Measurements from ENCODE around the gene ERAL1.

Gene ERAL1

DNA sequence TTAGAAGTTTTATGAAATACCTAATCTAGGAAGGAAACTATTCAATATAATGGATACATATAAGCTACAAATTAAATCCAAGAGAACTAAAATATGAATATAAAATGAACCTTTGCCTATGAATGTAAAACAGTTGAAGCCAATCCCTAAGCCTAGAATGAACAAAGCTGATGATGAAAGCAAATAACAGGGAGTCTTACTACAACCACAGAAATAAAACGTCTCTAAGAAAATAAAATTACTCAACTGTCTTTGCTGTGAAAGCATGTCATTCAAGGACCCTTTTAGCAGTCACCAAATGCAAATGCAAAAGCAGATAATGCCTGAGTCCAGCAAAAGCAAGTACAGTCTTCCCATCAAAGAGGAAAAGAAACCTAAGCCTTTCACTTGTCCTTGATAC lies 35.2 kb upstream of the ERAL1 start:
- no peak overlapping the region for H3K4me3 ChIP-seq (replicated peaks; ENCODE audit: insufficient read depth, low read length)
- H3K27ac ChIP-seq (replicated peaks) = no peak overlapping the region
- no peak for DNase-seq (ENCODE audit: low read depth in 1 of 2, low spot score in 1 of 2)
- H3K27me3 ChIP-seq (ENCODE audit: insufficient read depth, poor library complexity, severe bottlenecking) = no peaks in the 10 kb centered on the region
- TF ChIP-seq SPI1 (IDR thresholded peaks at IDR 0.05; ENCODE audit: borderline replicate concordance, low read depth) (no peak), GABPA (IDR thresholded peaks at IDR 0.05; ENCODE audit: low read depth) (no peak), POLR2AphosphoS5 (IDR thresholded peaks at IDR 0.05; ENCODE audit: low read depth) (no peak)
- TF ChIP-seq, protein P1, sequence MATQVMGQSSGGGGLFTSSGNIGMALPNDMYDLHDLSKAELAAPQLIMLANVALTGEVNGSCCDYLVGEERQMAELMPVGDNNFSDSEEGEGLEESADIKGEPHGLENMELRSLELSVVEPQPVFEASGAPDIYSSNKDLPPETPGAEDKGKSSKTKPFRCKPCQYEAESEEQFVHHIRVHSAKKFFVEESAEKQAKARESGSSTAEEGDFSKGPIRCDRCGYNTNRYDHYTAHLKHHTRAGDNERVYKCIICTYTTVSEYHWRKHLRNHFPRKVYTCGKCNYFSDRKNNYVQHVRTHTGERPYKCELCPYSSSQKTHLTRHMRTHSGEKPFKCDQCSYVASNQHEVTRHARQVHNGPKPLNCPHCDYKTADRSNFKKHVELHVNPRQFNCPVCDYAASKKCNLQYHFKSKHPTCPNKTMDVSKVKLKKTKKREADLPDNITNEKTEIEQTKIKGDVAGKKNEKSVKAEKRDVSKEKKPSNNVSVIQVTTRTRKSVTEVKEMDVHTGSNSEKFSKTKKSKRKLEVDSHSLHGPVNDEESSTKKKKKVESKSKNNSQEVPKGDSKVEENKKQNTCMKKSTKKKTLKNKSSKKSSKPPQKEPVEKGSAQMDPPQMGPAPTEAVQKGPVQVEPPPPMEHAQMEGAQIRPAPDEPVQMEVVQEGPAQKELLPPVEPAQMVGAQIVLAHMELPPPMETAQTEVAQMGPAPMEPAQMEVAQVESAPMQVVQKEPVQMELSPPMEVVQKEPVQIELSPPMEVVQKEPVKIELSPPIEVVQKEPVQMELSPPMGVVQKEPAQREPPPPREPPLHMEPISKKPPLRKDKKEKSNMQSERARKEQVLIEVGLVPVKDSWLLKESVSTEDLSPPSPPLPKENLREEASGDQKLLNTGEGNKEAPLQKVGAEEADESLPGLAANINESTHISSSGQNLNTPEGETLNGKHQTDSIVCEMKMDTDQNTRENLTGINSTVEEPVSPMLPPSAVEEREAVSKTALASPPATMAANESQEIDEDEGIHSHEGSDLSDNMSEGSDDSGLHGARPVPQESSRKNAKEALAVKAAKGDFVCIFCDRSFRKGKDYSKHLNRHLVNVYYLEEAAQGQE (IDR thresholded peaks at IDR 0.05; ENCODE audit: insufficient replicate concordance, low read depth) = no peak
- TF ChIP-seq, protein P2, sequence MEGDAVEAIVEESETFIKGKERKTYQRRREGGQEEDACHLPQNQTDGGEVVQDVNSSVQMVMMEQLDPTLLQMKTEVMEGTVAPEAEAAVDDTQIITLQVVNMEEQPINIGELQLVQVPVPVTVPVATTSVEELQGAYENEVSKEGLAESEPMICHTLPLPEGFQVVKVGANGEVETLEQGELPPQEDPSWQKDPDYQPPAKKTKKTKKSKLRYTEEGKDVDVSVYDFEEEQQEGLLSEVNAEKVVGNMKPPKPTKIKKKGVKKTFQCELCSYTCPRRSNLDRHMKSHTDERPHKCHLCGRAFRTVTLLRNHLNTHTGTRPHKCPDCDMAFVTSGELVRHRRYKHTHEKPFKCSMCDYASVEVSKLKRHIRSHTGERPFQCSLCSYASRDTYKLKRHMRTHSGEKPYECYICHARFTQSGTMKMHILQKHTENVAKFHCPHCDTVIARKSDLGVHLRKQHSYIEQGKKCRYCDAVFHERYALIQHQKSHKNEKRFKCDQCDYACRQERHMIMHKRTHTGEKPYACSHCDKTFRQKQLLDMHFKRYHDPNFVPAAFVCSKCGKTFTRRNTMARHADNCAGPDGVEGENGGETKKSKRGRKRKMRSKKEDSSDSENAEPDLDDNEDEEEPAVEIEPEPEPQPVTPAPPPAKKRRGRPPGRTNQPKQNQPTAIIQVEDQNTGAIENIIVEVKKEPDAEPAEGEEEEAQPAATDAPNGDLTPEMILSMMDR (IDR thresholded peaks at IDR 0.05; ENCODE audit: insufficient read depth, low read length) = no peak

DNA sequence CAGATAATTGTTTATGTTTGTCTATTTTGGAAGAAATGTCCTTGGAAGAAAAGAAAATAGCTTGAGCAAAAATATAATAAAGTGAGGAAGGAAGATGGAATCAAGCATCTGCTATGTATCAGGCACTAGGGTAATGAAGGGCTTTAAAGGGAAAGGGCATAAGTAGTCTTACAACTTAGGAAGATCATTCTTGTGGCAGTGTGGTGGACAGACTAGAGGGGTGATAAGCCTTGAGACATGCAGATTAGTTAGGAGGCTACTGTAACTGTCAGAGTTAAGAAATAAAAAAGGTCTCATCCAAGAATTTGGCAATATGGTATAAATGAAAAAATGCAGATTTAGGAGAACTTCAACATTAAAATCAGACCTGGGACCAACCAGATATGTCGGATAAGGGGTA lies 27.1 kb upstream of the ERAL1 start:
- TF ChIP-seq, protein P2 (IDR thresholded peaks at IDR 0.05; ENCODE audit: insufficient read depth, low read length) = no peak
- TF ChIP-seq, protein P1 (IDR thresholded peaks at IDR 0.05; ENCODE audit: insufficient replicate concordance, low read depth) = no peak
- TF ChIP-seq POLR2AphosphoS5 (IDR thresholded peaks at IDR 0.05; ENCODE audit: low read depth) = no peak
- no peak for TF ChIP-seq SPI1 (IDR thresholded peaks at IDR 0.05; ENCODE audit: borderline replicate concordance, low read depth)
- TF ChIP-seq GABPA (IDR thresholded peaks at IDR 0.05; ENCODE audit: low read depth) = no peak
- DNase-seq (ENCODE audit: low read depth in 1 of 2, low spot score in 1 of 2) = no peak
- Histone ChIP-seq H3K27ac (replicated peaks) (no peak overlapping the region), H3K27me3 (ENCODE audit: insufficient read depth, poor library complexity, severe bottlenecking) (no peaks in the 10 kb centered on the region), H3K4me3 (replicated peaks; ENCODE audit: insufficient read depth, low read length) (no peak overlapping the region)

DNA sequence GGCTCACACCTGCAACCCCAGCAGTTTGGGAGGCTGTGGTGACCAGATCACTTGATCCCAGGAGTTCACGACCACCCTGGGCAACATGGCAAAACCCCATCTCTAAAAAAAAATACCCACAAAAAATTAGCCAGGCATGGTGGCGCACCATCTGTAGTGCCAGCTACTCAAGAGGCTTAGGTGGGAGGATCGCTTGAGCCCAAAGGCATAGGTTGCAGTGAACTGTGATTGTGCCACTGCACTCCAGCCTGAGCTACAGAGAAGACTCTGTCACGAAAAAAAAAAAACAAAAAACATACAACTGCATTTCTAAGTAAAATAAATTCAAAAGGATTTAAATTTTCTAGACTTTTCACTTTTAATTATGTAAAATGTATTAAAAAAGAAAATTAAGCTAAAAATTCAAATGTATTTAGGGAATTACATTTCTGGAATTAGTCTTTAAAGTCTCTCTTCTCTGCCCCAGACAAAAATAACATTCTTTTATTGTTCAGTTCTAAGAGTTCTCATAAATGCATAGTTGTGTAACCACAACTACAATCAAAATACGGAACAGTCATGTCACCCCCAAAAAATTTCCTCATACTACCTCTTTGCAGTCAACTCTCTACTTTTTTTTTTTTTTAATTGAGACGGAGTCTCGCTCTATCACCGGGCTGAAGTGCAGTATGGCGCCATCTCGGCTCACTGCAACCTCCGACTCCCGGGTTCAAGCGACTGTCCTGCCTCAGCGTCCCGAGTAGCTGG lies 26.3 kb upstream of the ERAL1 start:
- Histone ChIP-seq H3K27me3 (ENCODE audit: insufficient read depth, poor library complexity, severe bottlenecking) (no peaks in the 10 kb centered on the region), H3K27ac (replicated peaks) (no peak overlapping the region)
- TF ChIP-seq, protein P2 (IDR thresholded peaks at IDR 0.05; ENCODE audit: insufficient read depth, low read length) = no peak
- TF ChIP-seq POLR2AphosphoS5 (IDR thresholded peaks at IDR 0.05; ENCODE audit: low read depth) = no peak
- no peak for TF ChIP-seq GABPA (IDR thresholded peaks at IDR 0.05; ENCODE audit: low read depth)
- 0 out of 2 replicates have a peak, but pooled peaks have one; percentile 14 for TF ChIP-seq SPI1 (IDR thresholded peaks at IDR 0.05; ENCODE audit: borderline replicate concordance, low read depth)
- TF ChIP-seq, protein P1 (IDR thresholded peaks at IDR 0.05; ENCODE audit: insufficient replicate concordance, low read depth) = no peak

More for the DNA sequence above, 26.3 kb upstream of the ERAL1 start:
- no peak for DNase-seq (ENCODE audit: low read depth in 1 of 2, low spot score in 1 of 2)
- H3K4me3 ChIP-seq (replicated peaks; ENCODE audit: insufficient read depth, low read length) = no peak overlapping the region
